ENCODE measurements around the gene KAZN.
"Not testable (repeated sequence)": the region's sequence is repeated elsewhere in the genome, so short reads cannot be mapped to it uniquely, and the experiment has no call there.

KAZN gene

GRCh38 chr1:14598498-14599182 is at the start of gene KAZN:
Gene KAZN, plus strand, starts transcription at chr1:14598685.
- no peak for DNase-seq (ENCODE audit: low spot score)

DNA sequence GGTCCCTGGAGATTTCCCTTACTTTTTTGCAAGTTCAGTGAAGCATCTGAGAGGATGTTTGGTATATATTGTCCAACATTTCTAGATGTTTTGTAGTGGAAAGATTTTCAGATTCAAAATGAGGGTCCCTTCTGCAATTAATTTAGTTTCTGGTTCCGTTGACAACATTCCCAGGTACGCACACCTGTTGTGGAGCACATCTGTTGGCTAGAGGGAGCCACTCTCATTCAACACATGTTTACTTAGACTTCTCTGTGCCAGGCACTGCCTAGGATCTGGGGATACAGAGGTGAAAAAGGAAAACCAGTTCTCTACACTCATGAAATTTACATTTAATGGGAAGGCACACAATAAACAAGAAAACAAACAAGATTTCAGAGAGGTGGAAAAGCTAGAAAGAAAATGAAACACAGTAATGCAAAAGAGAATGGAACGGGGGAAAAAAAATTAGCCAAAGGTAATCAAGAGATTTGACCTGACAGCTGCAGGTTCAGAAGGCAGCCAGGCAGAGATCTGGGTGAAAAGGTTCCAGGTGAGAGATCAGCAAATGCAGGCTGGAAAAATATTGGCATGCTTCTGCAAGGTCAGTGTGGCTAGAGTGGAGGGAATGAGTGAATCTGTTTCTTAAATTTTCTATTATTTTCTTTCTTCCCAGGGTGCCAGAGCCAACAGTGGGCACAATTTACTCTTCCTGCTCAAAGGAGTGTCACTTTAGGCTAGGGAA is 48.4 kb upstream of the KAZN start:
- no peak for DNase-seq (ENCODE audit: low spot score)

GRCh38 chr1:14551386-14551785 is 47.1 kb upstream of the KAZN start:
- DNase-seq (ENCODE audit: low spot score) = no peak

DNA sequence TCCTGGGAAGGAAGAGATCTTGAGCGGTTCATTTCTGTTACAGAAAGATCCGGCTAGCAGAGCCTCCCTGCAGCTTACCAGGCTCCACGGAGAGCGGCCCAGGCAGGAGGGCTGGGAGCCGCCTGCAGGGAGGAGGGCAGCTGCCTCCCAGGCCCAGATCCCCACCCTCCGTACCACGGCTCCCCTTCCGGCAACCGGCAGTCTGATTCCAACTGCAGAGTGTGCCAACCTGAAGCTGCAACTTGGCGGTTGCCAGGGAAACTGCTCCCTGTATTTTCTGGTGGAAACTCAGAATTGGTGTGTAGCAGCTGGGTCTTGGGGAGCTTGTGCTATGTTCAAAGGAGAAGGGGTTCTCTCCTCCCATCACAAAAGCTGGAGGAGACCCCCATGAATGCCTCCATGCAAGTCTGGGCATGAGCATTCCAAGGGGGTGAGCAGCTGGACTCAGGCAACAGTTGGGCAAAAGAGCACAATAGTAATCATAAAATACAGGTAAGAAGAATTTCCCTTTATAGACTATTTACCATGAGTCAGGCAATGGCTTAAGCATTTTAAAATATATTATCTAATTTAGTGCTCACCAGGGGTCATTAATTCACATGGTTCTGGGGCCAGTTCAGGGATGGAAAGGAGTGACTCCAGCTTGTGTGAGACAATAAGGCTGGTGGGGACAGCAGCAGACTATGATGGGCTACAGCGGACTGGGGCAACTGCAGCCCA is 46.1 kb upstream of the KAZN start:
- no peak for DNase-seq (ENCODE audit: low spot score)

DNA sequence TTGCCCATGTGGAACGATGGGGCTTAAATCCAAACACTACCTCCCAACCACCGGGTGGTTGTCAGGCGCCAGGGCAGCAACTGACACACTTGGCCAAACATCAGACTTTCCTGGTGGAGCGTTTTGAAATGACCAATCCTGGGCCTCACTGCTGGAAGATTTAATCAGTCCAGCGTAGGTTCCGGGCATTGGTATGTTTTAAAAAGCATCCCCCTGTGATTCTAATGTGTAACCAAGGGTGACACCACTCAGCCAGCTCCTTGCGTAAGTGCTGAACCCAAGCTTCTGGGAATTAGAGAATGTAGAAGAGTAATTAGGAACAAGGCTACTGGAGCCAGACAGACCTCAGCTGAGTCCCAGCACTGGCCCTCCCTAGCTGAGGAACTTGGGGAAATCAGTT is 44.8 kb upstream of the KAZN start:
- no peak for DNase-seq (ENCODE audit: low spot score)

DNA sequence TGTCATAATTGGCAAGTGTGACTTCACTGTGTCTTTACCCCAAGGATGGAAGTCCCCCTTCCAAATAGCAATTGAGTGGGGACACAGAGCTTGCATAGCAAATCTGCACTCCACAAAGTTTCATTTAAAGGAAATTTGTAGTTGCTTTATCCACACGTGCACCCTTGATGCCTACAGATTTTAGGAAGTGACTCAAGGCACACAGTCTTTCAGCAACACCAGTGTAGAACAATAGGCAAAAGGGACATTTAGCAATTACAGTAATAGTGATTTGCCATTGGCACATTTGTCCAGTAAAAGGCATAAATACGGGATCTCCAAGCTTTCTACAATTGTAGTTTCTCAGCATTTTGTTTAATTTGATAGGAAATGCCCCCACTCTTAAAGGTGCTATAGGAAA is 43.4 kb upstream of the KAZN start:
- no peak for DNase-seq (ENCODE audit: low spot score)

GRCh38 chr1:14561014-14561693 is 37.3 kb upstream of the KAZN start:
- no peak for DNase-seq (ENCODE audit: low spot score)

DNA sequence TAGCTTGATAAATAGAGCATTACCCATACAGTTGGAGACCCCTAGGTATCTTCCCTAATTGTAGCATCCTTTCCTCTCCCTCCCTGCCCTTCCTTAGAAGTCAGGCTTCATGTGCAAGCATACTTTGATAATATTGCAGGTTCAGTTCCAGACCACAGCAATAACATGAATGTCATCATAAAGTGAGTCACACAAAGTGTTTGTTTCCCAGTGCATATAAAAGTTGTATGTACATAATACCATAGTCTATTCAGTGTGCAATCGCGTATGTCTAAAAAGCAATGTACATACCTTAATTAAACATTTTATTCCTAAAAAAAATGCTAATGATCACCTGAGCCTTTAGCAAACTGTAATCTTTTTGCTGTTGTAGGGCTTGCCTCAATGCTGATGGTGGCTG is 33.4 kb upstream of the KAZN start:
- no peak for DNase-seq (ENCODE audit: low spot score)

GRCh38 chr1:14567056-14567455 is 31.4 kb upstream of the KAZN start:
- DNase-seq (ENCODE audit: low spot score) = no peak

- DNase-seq (ENCODE audit: low spot score) = no peak
These were observed 30.6 kb upstream of the KAZN start for GRCh38 chr1:14567903-14568302.

- no peak for DNase-seq (ENCODE audit: low spot score)
These were observed 29.6 kb upstream of the KAZN start for GRCh38 chr1:14568716-14569355.

- DNase-seq (ENCODE audit: low spot score) = no peak
These were observed 28.0 kb upstream of the KAZN start for GRCh38 chr1:14570514-14570913.

- DNase-seq (ENCODE audit: low spot score) = no peak
These were observed 26.4 kb upstream of the KAZN start for GRCh38 chr1:14571810-14572767.

GRCh38 chr1:14572861-14573260 is 25.6 kb upstream of the KAZN start:
- no peak for DNase-seq (ENCODE audit: low spot score)

- DNase-seq (ENCODE audit: low spot score) = no peak
These were observed 22.3 kb upstream of the KAZN start for GRCh38 chr1:14576155-14576554.

GRCh38 chr1:14577261-14577660 is 21.2 kb upstream of the KAZN start:
- DNase-seq (ENCODE audit: low spot score) = no peak

- DNase-seq (ENCODE audit: low spot score) = no peak
These were observed 20.3 kb upstream of the KAZN start for GRCh38 chr1:14578156-14578555.

DNA sequence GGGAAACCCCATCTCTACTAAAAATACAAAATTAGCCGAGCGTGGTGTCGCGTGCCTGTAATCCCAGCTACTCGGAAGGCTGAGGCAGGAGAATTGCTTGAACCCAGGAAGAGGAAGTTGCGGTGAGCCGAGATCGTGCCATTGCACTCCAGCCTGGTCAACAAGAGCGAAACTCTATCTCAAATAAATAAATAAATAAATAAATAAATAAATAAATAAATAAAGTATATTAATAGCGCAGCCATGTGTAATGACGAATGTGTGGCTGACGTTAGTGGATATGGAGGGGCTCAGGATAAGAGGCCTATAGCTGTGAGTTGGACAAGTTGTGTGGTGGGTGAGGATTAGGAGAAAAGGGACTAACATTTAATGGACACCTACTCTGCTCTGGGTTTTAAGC is 18.2 kb upstream of the KAZN start:
- DNase-seq (ENCODE audit: low spot score) = not testable (repeated sequence)

GRCh38 chr1:14580986-14581385 is 17.5 kb upstream of the KAZN start:
- no peak for DNase-seq (ENCODE audit: low spot score)

GRCh38 chr1:14583788-14584187 is 14.7 kb upstream of the KAZN start:
- no peak for DNase-seq (ENCODE audit: low spot score)

DNA sequence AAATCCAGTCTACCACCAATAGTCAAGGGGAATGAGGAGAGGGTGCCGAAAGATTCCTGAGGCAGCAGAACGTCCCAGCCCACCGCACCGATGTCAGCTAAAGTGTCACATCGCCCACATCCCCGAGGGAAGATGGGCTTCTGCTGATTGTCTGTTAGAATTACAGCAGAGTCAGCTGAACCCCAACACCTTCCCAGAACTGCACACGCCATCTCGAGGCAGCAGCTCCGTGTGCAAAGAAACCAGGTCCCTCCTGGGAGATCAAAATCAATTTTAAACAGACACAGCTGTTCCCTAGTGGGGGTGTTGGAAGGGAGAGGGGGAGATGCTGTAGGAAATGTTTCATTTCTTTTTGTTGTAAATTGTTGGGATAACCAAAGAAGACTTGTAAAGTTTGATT is 12.8 kb upstream of the KAZN start:
- no peak for DNase-seq (ENCODE audit: low spot score)
